Tibial nerve (tissue), 4 donors: ENCODE measurements around the gene LSM7.

Experiments used
- EP300 ChIP-seq, 2 donors: sonication (generic); formaldehyde crosslinking; IDR thresholded peaks; one replicate each; pipeline ENCODE4 v1.6.1; 2017; ENCODE audit warnings: antibody characterized with exemption in 2 of 2, mild to moderate bottlenecking in 1 of 2
- POLR2A ChIP-seq, 2 donors: fragments of 450-650 bp; IDR thresholded peaks; one replicate each; pipeline ENCODE4 v1.6.1; 2017; ENCODE audit warnings: antibody characterized with exemption in 2 of 2, mild to moderate bottlenecking in 2 of 2, moderate library complexity in 2 of 2
- TF ChIP-seq, protein P1 (sequence below), 5 experiments: fragments of 200-600 bp in 3 of 5; fragments of 450-650 bp in 2 of 5; sonication (generic) in 3 of 5; IDR thresholded peaks; one replicate each; pipeline ENCODE4 v1.5.1; 2016 to 2019; ENCODE audit warnings: antibody characterized with exemption in 5 of 5, mild to moderate bottlenecking in 3 of 5, moderate library complexity in 2 of 5

GRCh38 chr19:2336528-2337328 is 8.3 kb upstream of the LSM7 start:
- TF ChIP-seq, protein P1, sequence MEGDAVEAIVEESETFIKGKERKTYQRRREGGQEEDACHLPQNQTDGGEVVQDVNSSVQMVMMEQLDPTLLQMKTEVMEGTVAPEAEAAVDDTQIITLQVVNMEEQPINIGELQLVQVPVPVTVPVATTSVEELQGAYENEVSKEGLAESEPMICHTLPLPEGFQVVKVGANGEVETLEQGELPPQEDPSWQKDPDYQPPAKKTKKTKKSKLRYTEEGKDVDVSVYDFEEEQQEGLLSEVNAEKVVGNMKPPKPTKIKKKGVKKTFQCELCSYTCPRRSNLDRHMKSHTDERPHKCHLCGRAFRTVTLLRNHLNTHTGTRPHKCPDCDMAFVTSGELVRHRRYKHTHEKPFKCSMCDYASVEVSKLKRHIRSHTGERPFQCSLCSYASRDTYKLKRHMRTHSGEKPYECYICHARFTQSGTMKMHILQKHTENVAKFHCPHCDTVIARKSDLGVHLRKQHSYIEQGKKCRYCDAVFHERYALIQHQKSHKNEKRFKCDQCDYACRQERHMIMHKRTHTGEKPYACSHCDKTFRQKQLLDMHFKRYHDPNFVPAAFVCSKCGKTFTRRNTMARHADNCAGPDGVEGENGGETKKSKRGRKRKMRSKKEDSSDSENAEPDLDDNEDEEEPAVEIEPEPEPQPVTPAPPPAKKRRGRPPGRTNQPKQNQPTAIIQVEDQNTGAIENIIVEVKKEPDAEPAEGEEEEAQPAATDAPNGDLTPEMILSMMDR (IDR thresholded peaks at IDR 0.05) = no peak
- no peak for TF ChIP-seq POLR2A (IDR thresholded peaks at IDR 0.05)
- no peak for TF ChIP-seq EP300 (IDR thresholded peaks at IDR 0.05)
